Testis (tissue), 2 donors: ENCODE results near the gene ABCC10.

ENCODE experiments used
- CTCF ChIP-seq, 3 experiments: fragments of 450-650 bp in 2 of 3; fragments of 200-600 bp in 1 of 3; sonication (generic) in 1 of 3; IDR thresholded peaks; one replicate each; pipeline ENCODE4 v1.5.1; 2016 to 2019; ENCODE audit warnings: antibody characterized with exemption in 3 of 3, mild to moderate bottlenecking in 2 of 3, moderate library complexity in 1 of 3
- POLR2A ChIP-seq: fragments of 450-650 bp; IDR thresholded peaks from one replicate; pipeline ENCODE4 v1.6.1; 2017; ENCODE audit warnings: antibody characterized with exemption, mild to moderate bottlenecking, moderate library complexity

- TF ChIP-seq CTCF (IDR thresholded peaks at IDR 0.05): no peak
- TF ChIP-seq POLR2A: no peak
Observed at GRCh38 chr6:43377710-43378229, 49.6 kb upstream of the ABCC10 start.
